GM13977 (cell line): ENCODE data around the gene SV2C.

ENCODE experiments used
- DNase-seq: peaks from one replicate; pipeline ENCODE4 v3.0.0; 2012; ENCODE audit warnings: low spot score
- in situ Hi-C: fragments of 300-500 bp; cut with MboI; formaldehyde crosslinking; loops from one replicate; pipeline ENCODE4 v1.12.0; 2022; ENCODE audit warnings: low sequenced_read_pairs, low pct_unique_long_range_greater_than_20kb, mixed read lengths, inconsistent platforms; ENCODE audit not compliant: unreplicated experiment
- TF ChIP-seq, protein P1 (sequence below): IDR thresholded peaks from 2 replicates; pipeline ENCODE4 v1.5.1; 2012; ENCODE audit warnings: mild to moderate bottlenecking, control low read depth; ENCODE audit not compliant: insufficient read depth; ENCODE audit errors: extremely low read depth, missing control alignments

SV2C gene

GRCh38 chr5:76196457-76196856, 113.3 kb downstream of the SV2C start:
- TF ChIP-seq, protein P1, sequence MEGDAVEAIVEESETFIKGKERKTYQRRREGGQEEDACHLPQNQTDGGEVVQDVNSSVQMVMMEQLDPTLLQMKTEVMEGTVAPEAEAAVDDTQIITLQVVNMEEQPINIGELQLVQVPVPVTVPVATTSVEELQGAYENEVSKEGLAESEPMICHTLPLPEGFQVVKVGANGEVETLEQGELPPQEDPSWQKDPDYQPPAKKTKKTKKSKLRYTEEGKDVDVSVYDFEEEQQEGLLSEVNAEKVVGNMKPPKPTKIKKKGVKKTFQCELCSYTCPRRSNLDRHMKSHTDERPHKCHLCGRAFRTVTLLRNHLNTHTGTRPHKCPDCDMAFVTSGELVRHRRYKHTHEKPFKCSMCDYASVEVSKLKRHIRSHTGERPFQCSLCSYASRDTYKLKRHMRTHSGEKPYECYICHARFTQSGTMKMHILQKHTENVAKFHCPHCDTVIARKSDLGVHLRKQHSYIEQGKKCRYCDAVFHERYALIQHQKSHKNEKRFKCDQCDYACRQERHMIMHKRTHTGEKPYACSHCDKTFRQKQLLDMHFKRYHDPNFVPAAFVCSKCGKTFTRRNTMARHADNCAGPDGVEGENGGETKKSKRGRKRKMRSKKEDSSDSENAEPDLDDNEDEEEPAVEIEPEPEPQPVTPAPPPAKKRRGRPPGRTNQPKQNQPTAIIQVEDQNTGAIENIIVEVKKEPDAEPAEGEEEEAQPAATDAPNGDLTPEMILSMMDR, result no peak
- DNase-seq, result no peak
- in situ Hi-C loops, result no loop called here

DNA sequence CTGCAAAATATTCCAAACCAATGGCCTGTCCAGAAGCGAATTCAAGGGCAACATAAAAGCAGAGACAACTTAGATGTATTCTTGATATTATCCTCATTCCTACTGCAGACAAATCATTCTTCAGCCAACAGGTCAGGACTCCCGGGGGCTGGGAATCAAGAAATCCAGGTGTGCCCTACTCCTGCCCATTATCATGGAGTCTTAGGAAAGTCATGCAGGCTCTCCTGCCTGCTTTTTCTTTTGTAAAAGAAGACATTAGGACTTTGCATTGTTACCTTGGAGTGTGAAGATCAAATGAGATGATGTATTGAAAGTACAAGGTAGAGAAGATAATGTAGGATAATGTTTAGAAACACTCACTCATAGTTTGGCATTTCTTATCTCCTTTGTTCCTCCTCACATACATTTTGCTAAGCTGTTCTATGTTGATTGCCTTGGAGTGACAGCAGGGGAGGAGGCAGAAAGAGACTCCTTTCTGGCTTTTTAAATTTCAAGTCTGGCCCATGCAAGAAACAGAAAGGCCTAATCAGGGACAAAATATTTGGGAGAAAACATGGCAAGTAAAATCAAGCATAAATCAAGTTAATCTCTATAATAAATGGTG, 113.8 kb downstream of the SV2C start:
- in situ Hi-C loops, result no loop called here
- TF ChIP-seq, protein P1, result no peak
- no peak for DNase-seq

GRCh38 chr5:76197726-76198125, 114.5 kb downstream of the SV2C start:
- in situ Hi-C loops, result no loop called here
- no peak for DNase-seq
- TF ChIP-seq, protein P1, result no peak

GRCh38 chr5:76199336-76200318, 116.4 kb downstream of the SV2C start:
- in situ Hi-C loops, result no loop called here

GRCh38 chr5:76202182-76202581, 119.0 kb downstream of the SV2C start:
- in situ Hi-C loops, result no loop called here
- TF ChIP-seq, protein P1, result no peak
- DNase-seq, result no peak

More at GRCh38 chr5:76199336-76200318, 116.4 kb downstream of the SV2C start:
- TF ChIP-seq, protein P1, result no peak
- DNase-seq, result no peak

- in situ Hi-C loops, result no loop called here
- TF ChIP-seq, protein P1, result no peak
- no peak for DNase-seq
These were observed 121.0 kb downstream of the SV2C start for GRCh38 chr5:76204191-76204590.
